Right lung (tissue), 5 donors: ENCODE results near the gene EVI5. TPM values are rescaled to one million over a fixed set of nuclear protein-coding genes. Genes with fewer than 3 reads are reported as not detected.
A peak's percentile ranks its signal among the peaks of the same experiment; 100 is the strongest.

Experiments used
- DNase-seq, 2 donors: peaks; one replicate each; pipeline ENCODE4 v3.0.0-alpha.2; 2013
- polyA plus RNA-seq, 5 donors: library from polyadenylated mRNA; unstranded; fragments of 120-200 nt; gene quantifications; one replicate each; pipeline versions ENCODE4 v1.2.1 to v1.2.3, GENCODE V29; 2013; ENCODE audit warnings: inconsistent platforms in 1 of 5, low replicate concordance in 1 of 5; ENCODE audit not compliant: insufficient read length in 5 of 5, insufficient read depth in 1 of 5

The EVI5 gene
- polyA plus RNA-seq, 5 donors = 15.2 to 22.5 (median 21.7) TPM

- peak; percentile 30 to 32 for DNase-seq
Observed at GRCh38 chr1:92484472-92485380, 300.2 kb downstream of the EVI5 start.

- peak in 1 of 2 donors; percentile 15 for DNase-seq
Observed at GRCh38 chr1:92483610-92484471, 301.1 kb downstream of the EVI5 start.

GRCh38 chr1:92482665-92483609, 302.0 kb downstream of the EVI5 start:
- peak in 1 of 2 donors; percentile 31 for DNase-seq

DNA sequence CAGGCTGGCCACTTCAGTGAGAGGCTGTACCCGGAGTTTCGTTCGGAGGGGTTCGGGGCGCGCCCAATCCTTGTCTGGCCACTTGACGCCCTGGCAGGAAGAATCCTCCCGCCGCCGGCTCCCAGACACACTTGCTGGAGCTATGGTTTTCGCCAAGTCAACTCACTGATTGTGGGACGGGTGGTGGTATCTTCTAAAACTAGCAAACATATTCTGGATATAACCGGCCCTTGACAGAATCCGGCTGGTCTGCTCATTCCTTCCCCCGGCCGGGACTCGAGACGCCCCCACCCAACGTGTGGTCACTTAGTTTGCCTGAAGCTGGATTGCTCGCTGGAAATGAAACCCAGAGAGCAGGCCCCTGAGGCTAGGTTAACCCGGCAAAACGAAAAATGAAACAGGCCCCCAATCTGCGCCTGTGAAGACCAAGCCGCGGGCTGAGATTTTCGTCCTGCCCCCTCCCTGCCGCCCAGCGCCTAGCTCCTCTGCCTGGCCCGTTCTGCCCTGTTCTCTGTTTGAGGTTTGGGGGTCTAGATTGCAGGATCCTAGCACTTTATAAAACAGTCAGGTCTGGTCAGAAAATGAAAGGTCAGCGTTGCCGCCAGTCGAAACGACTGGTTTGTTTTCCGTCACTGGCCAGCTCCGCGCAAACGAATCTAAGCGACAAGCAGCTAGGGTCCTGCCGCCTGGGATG, 302.8 kb downstream of the EVI5 start:
- DNase-seq = peak; percentile 43 to 48

GRCh38 chr1:92481599-92481925, 303.3 kb downstream of the EVI5 start:
- no peak for DNase-seq

DNA sequence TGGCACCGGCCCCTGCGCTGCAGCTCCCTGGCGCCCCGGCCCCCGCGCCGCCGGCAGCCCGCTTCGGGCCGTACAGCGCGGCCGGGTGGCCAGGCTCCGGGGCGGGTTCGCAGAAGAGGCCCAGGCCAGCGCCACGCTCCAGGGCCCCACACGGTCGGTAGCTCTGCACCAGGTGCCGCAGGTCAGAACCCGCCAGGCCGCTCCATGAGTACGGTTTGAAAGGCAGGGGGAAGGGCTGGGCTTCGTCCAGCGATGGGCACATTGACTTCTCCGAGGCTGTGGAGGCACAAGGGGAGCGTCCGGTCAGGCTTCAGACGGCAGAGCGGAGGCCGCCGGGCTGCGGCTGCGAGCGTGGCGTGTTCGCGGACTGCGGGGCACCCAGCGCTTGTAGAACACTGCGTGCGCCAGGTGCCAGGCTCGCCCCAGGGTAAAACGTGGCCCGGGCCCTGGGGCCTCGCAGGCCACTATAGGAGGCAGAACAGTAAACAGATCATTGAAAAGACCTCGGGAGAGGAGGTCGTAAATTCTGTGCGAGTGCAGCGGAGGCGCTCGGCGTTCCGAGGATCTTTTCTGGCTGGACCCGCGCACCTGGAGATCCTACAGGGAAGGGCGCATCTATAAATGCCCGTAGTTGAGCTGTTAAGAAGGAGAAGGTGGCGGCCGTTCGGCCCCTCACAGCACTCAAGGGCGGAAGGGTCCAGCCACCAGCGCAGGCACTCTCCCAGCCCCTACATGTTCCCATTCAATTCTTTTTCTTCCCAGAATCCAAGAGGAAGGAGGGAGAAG, 303.9 kb downstream of the EVI5 start:
- no peak for DNase-seq

DNA sequence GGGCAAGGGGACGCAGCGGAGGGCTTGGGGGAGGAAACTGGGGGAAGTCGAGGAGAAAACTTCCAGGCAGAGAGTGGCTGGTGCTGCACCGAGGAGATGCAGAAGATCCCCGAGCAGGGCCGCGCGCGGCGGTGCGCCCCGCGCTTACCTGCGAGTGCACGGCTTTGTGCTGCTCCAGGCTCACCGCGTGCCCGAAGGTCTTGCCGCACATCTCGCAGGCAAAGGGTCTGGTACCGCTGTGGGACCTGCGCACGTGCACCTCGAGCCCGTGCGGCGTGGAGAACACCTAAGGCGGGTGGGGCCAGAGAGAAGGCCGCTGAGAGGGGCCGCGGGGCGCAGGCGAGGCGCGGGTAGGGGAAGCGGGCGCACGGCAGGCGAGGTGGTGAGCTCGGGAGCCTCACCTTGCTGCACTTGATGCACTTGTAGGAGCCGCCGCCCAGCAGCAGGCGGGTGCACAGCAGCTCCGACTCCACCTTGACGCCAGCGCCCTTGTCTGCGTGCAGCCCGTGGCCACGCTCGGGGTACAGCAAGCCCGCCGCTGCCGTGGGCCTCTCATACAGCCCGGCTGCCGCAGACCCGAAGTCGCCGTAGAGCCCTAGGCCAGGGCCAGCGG, 304.6 kb downstream of the EVI5 start:
- no peak for DNase-seq

DNA sequence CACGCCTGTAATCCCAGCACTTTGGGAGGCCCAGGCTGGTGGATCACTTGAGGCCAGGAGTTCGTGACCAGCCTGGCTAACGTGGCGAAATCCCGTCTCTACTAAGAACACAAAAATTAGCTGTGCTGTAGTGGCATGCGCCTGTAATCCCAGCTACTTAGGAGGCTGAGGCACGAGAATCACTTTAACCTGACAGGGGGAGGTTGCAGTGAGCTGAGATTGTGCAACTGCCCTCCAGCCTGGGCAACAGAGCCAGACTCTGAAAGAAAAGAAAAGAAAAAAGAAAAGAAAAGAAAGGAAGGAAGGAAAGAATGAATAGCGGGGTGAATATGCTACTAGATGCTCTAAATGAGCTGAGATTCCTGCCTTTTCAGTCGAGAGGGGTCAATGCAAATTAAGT, 305.3 kb downstream of the EVI5 start:
- DNase-seq = no peak

DNA sequence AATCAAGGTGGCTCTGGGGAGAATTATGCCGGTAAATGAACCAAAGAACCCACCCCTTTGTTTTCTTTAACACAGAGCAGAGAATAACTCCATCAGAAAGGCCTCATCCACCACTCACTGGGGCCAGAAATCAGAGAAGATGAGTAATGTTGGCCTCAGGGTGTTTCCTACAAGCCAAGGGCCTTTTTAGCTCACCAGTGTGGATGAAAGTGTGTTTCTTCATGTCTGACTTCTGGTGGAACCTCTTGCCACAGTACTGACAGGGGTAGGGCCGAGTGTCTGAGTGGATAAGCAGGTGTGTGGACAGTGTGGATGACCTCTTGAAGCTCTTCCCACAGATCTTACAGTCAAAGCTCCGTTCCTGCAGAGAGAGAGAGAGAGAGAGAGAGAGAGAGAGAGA, 306.5 kb downstream of the EVI5 start:
- no peak for DNase-seq

DNA sequence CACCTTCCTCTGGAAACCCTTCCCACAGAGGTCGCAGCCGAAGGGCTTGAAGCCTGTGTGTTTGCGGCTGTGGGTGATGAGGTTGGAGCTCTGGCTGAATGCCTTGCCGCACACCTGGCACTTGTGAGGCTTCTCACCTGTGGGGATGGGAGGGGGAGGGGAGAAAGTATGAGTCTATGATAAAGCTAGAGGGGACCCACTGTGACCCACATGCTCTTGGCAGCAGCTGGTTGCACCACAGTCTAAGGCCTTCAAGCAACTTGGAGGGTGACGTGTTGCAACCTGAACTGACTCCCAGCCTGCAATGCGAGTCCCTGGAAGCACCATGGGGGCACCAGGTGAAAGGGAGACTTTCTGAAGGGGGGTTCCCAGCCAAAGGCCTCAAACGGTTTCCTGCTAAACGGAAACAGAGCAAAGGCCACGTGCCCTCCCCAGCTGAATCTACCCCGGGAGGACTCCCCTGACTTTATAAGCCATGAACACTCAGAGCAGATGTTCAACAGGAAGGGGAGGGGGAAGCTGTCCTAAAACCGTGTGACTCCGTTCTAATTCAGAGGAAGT, 308.8 kb downstream of the EVI5 start:
- DNase-seq = no peak

- no peak for DNase-seq
Observed at GRCh38 chr1:92475029-92475428, 309.9 kb downstream of the EVI5 start.

- no peak for DNase-seq
Observed at GRCh38 chr1:92473781-92474495, 311.0 kb downstream of the EVI5 start.

DNA sequence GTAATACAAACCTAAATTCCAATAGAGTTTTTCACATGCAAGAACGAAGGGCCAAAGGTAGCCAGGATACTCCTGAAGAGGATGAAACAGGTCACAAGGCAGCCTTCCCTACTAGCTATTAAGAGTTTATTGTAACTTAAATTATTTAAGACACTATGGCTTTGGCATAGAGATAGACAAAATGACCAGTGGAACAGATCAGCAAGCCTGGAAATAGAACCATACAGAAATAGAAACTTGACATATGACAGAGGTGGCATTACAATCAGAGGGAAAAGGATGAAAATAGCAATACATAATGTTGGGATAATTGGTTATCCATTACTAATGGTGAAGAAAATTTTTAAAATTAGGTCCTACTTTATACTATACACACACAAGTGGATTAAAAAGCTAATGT, 314.7 kb downstream of the EVI5 start:
- no peak for DNase-seq

DNA sequence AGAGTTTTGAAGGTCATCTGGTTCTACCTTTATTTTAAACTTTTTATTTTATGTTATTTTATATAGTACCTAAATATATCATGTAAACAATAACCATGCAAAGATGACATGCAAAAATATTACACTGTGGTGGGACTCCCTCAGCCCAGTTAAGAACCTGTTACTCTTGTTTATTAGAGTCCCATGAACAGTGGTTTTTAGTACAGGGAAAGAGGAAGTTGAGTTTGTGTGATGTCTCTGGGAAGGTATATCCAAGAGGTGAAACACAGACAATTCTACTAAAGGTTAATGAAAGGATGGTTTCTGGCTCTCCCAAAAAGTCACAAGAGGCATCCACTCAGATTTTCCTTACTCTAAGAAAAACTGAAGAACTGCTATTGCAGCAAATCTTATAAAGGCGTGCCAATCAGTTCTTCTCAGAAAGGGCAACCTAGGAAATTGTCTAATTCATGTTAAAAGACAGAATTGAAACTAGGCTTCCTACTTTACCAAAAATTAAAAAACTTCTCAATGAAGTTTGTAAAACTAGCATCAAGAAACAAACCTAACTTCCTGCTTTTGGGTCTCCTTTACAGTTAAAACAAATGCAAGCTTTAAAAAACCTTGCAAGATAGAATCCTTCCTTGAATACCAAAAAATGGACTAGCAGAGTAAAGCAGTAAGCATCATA, 318.1 kb downstream of the EVI5 start:
- DNase-seq = no peak

DNA sequence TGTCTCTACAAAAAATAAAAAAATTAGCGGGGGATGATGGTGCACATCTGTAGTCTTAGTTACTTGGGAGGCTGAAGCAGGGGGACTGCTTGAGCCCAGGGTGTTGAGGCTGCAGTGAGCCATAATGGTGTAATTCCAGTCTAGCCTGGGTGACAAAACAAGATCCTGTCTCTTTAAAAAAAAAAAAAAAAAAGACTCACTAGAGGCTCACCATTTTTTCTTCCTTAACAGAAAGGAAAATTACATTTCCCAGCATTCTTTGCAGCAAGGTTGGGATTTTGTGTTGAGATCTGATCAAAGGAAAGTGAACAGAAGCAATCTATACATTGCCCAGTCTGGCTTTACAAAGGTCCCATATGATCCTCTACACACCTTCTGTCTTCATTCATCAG, 319.7 kb downstream of the EVI5 start:
- no peak for DNase-seq

- no peak for DNase-seq
Observed at GRCh38 chr1:92464588-92465255, 320.2 kb downstream of the EVI5 start.

- no peak for DNase-seq
Observed at GRCh38 chr1:92461364-92462097, 323.4 kb downstream of the EVI5 start.
